CD14-positive monocyte (primary cell): ENCODE data around the gene NDUFA8. TPM values are rescaled to one million over a fixed set of nuclear protein-coding genes. Genes with fewer than 3 reads are reported as not detected.

ENCODE experiments used
- DNase-seq, 3 donors: peaks; one replicate each; pipeline ENCODE4 v3.0.0-alpha.2; 2011 to 2022
- H2AFZ ChIP-seq: 2 replicates; pipeline ENCODE4 v1.6.0; 2012; ENCODE audit warnings: mild to moderate bottlenecking, low read depth, low read length, inconsistent platforms; ENCODE audit not compliant: insufficient read depth, poor library complexity, severe bottlenecking
- H3K27ac ChIP-seq, 2 donors: 1 replicate in 1 of 2; 2 replicates in 1 of 2; pipeline ENCODE4 v1.5.1; 2012 to 2013; ENCODE audit warnings: low read length in 2 of 2, control low read depth in 1 of 2, inconsistent platforms in 1 of 2, low read depth in 1 of 2, mild to moderate bottlenecking in 1 of 2
- H3K27me3 ChIP-seq, 2 donors: one replicate each; pipeline versions ENCODE4 v1.6.0 to v1.6.1; 2011 to 2013; ENCODE audit warnings: low read length in 2 of 2; ENCODE audit not compliant: control insufficient read depth in 2 of 2, insufficient read depth in 2 of 2
- H3K36me3 ChIP-seq, 2 donors: replicated peaks in 1 of 2; 1 replicate in 1 of 2; 2 replicates in 1 of 2; pipeline versions ENCODE4 v1.5.1 to v1.6.1; 2012 to 2013; ENCODE audit warnings: low read length in 2 of 2, control low read depth in 1 of 2, inconsistent platforms in 1 of 2, mild to moderate bottlenecking in 1 of 2; ENCODE audit not compliant: insufficient read depth in 2 of 2, control insufficient read depth in 1 of 2
- H3K4me1 ChIP-seq, 2 donors: 1 replicate in 1 of 2; 2 replicates in 1 of 2; pipeline versions ENCODE4 v1.5.1 to v1.6.1; 2012 to 2013; ENCODE audit warnings: low read length in 2 of 2, control low read depth in 1 of 2, inconsistent platforms in 1 of 2, mild to moderate bottlenecking in 1 of 2, moderate library complexity in 1 of 2; ENCODE audit not compliant: insufficient read depth in 2 of 2, control insufficient read depth in 1 of 2
- H3K4me2 ChIP-seq: replicated peaks from 2 replicates; pipeline ENCODE3; 2012; ENCODE audit warnings: low read length, moderate library complexity, mild to moderate bottlenecking; ENCODE audit not compliant: poor library complexity, severe bottlenecking; ENCODE audit errors: extremely low read depth
- H3K4me3 ChIP-seq, 3 experiments: fragments of 200-600 bp in 1 of 3; sonication (generic) in 1 of 3; replicated peaks in 1 of 3; 1 replicate in 2 of 3; 2 replicates in 1 of 3; pipeline ENCODE4 v1.5.1; 2011 to 2013; ENCODE audit warnings: low read length in 3 of 3, mild to moderate bottlenecking in 3 of 3, control low read depth in 2 of 3, low read depth in 2 of 3, inconsistent platforms in 1 of 3, moderate library complexity in 1 of 3
- H3K79me2 ChIP-seq: 2 replicates; pipeline ENCODE4 v1.6.0; 2012; ENCODE audit warnings: mild to moderate bottlenecking, control low read depth, inconsistent platforms, low read length, moderate library complexity; ENCODE audit not compliant: insufficient read depth
- H3K9ac ChIP-seq: 2 replicates; pipeline ENCODE4 v1.6.0; 2017; ENCODE audit warnings: low read length, mild to moderate bottlenecking; ENCODE audit not compliant: insufficient read depth, poor library complexity, severe bottlenecking
- H3K9me3 ChIP-seq, 2 donors: replicated peaks in 1 of 2; 1 replicate in 1 of 2; 2 replicates in 1 of 2; pipeline versions ENCODE4 v1.5.1 to v1.6.1; 2012 to 2013; ENCODE audit warnings: low read length in 2 of 2, control low read depth in 1 of 2; ENCODE audit not compliant: control insufficient read depth in 1 of 2, insufficient read depth in 1 of 2
- H4K20me1 ChIP-seq: 2 replicates; pipeline ENCODE4 v1.6.0; 2012; ENCODE audit warnings: mild to moderate bottlenecking, low read length, control low read depth, moderate library complexity; ENCODE audit not compliant: insufficient read depth
- H3K27ac Mint-ChIP-seq, 7 donors: one replicate each; pipeline ENCODE4 v1.8.0; 2020; ENCODE audit warnings: mild to moderate bottlenecking in 7 of 7, mixed read lengths in 7 of 7, moderate library complexity in 6 of 7, inconsistent platforms in 2 of 7
- H3K27me3 Mint-ChIP-seq, 3 donors: one replicate each; pipeline ENCODE4 v1.8.0; 2021 to 2022; ENCODE audit warnings: low read depth in 3 of 3, mild to moderate bottlenecking in 3 of 3, mixed read lengths in 3 of 3, moderate library complexity in 3 of 3, inconsistent platforms in 1 of 3
- H3K36me3 Mint-ChIP-seq, 2 donors: one replicate each; pipeline ENCODE4 v1.8.0; 2020; ENCODE audit warnings: mixed read lengths in 2 of 2, inconsistent platforms in 1 of 2, mild to moderate bottlenecking in 1 of 2
- H3K4me1 Mint-ChIP-seq: one replicate; pipeline ENCODE4 v1.8.0; 2020; ENCODE audit warnings: mild to moderate bottlenecking, mixed read lengths
- H3K4me3 Mint-ChIP-seq, 2 donors: one replicate each; pipeline ENCODE4 v1.8.0; 2020; ENCODE audit warnings: mild to moderate bottlenecking in 2 of 2, mixed read lengths in 2 of 2, moderate library complexity in 1 of 2
- H3K9me3 Mint-ChIP-seq, 7 donors: one replicate each; pipeline ENCODE4 v1.8.0; 2020 to 2022; ENCODE audit warnings: mixed read lengths in 7 of 7, mild to moderate bottlenecking in 6 of 7, moderate library complexity in 6 of 7, inconsistent platforms in 2 of 7
- CTCF ChIP-seq: fragments of 200-600 bp; IDR thresholded peaks from one replicate; pipeline ENCODE4 v1.8.0; 2022; ENCODE audit warnings: antibody characterized with exemption, mild to moderate bottlenecking
- WGBS: methylation state at CpG from one replicate; pipeline ENCODE4 v1.1.5; 2013; ENCODE audit warnings: missing lambda C conversion rate; ENCODE audit not compliant: insufficient coverage; 5-methylcytosine and 5-hydroxymethylcytosine counted together
- intact Hi-C, 2 donors: fragments of 100-400 bp; cut with micrococcal nuclease; formaldehyde crosslinking; loops; one replicate each; pipeline versions ENCODE4 v1.15.0 to v1.15.1; 2023
- polyA plus RNA-seq, 3 donors: library from polyadenylated mRNA; depleted of rRNA in 1 of 3; unstranded in 2 of 3; stranded (reverse) in 1 of 3; fragments of 300-500 nt in 2 of 3; fragments of >200 nt in 1 of 3; fragmentation: Illumina TruSeq in 2 of 3; gene quantifications; 1 replicate in 2 of 3; 2 replicates in 1 of 3; pipeline ENCODE4 v1.2.3, GENCODE V29; 2012 to 2021

Gene NDUFA8
- polyA plus RNA-seq, 3 donors, result 19.6 to 71.2 (median 63.5) TPM

- WGBS, result 92% methylated on average over 2 of the region's 8 CpGs
- H3K27me3 ChIP-seq, result no peaks in the 10 kb centered on the region
- Mint-ChIP-seq H3K27me3 (no peaks in the 10 kb centered on the region), H3K36me3 (peaks cover 26 to 36% of the 10 kb centered on the region in 2 donors), H3K27ac (peak overlapping the region in 1 of 7 donors; percentile 17), H3K4me1 (peaks cover 3% of the 10 kb centered on the region), H3K4me3 (no peak overlapping the region), H3K9me3 (peaks cover 0 to 1% (median 0%) of the 10 kb centered on the region in 7 donors)
- no peak overlapping the region for H3K9ac ChIP-seq
- no peak for DNase-seq
- no peaks in the 10 kb centered on the region for H3K9me3 ChIP-seq
- no peaks in the 10 kb centered on the region for H3K79me2 ChIP-seq
- no peak overlapping the region for H3K27ac ChIP-seq
- intact Hi-C loops, result no loop called here
- H3K36me3 ChIP-seq, result peaks cover 32 to 38% of the 10 kb centered on the region in 2 donors
- TF ChIP-seq CTCF, result no peak
- H3K4me1 ChIP-seq, result no peaks in the 10 kb centered on the region
- no peak overlapping the region for H3K4me2 ChIP-seq
- H4K20me1 ChIP-seq, result no peaks in the 10 kb centered on the region
- no peak overlapping the region for H3K4me3 ChIP-seq
- no peak overlapping the region for H2AFZ ChIP-seq
Measured at GRCh38 chr9:122140368-122141193, 19.0 kb downstream of the NDUFA8 start.

GRCh38 chr9:122138560-122139268, 20.9 kb downstream of the NDUFA8 start:
- Mint-ChIP-seq H3K9me3 (peaks cover 0 to 1% (median 0%) of the 10 kb centered on the region in 7 donors), H3K4me1 (peaks cover 2% of the 10 kb centered on the region), H3K4me3 (no peak overlapping the region), H3K27ac (peak overlapping the region in 1 of 7 donors; percentile 31), H3K36me3 (peaks cover 8 to 19% of the 10 kb centered on the region in 2 donors), H3K27me3 (no peaks in the 10 kb centered on the region)
- no peak for TF ChIP-seq CTCF
- no peak for DNase-seq
- intact Hi-C loops, result no loop called here
- Histone ChIP-seq H3K27me3 (no peaks in the 10 kb centered on the region), H3K9ac (no peak overlapping the region), H3K36me3 (peaks cover 16 to 19% of the 10 kb centered on the region in 2 donors), H3K79me2 (no peaks in the 10 kb centered on the region), H3K4me1 (no peaks in the 10 kb centered on the region), H3K9me3 (no peaks in the 10 kb centered on the region), H2AFZ (no peak overlapping the region), H3K27ac (no peak overlapping the region), H3K4me3 (no peak overlapping the region), H4K20me1 (no peaks in the 10 kb centered on the region), H3K4me2 (no peak overlapping the region)
- WGBS, result 92% methylated on average over 6 of the region's 10 CpGs
